HEK293T (cell line): ENCODE results near the gene ITM2B.

Source experiments
- ELF4 ChIP-seq: fragments of 450-650 bp; IDR thresholded peaks from 2 replicates; pipeline ENCODE4 v1.6.1; 2017; ENCODE audit warnings: antibody characterized with exemption
- FOXA1 ChIP-seq: fragments of 450-650 bp; IDR thresholded peaks from 2 replicates; pipeline ENCODE4 v1.6.1; 2016; ENCODE audit warnings: mild to moderate bottlenecking
- FOXK2 ChIP-seq: fragments of 450-650 bp; IDR thresholded peaks from 2 replicates; pipeline ENCODE4 v1.6.1; 2016; ENCODE audit warnings: mild to moderate bottlenecking
- HDGF ChIP-seq: fragments of 450-650 bp; IDR thresholded peaks from 2 replicates; pipeline ENCODE4 v1.6.1; 2017; ENCODE audit warnings: antibody characterized with exemption, borderline replicate concordance
- SP1 ChIP-seq: fragments of 450-650 bp; IDR thresholded peaks from 2 replicates; pipeline ENCODE4 v1.6.1; 2017
- TARDBP ChIP-seq: fragments of 450-650 bp; IDR thresholded peaks from 2 replicates; pipeline ENCODE4 v1.6.1; 2016

DNA sequence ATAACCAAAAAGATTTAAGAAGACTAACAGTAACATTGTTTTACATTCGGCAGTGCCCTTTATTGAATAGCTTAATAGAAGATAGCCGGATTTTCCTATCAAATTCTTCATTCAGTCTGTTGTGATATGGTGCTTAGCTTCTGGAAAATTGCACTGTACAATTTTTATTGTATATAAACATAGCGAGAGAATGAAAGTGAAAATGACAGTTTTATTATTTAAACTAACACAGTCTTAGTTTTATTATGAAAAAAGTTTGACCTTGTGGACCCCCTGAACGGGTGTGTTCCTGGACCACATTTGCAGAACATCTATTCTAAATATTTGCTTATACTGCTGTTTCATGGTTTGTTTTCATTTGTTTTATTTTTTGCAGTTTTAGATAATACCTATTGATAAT, 8.6 kb downstream of the ITM2B start:
- TF ChIP-seq ELF4 = no peak
- TF ChIP-seq SP1 = no peak
- no peak for TF ChIP-seq FOXA1
- no peak for TF ChIP-seq TARDBP
- TF ChIP-seq FOXK2 = no peak
- no peak for TF ChIP-seq HDGF
